HG03571 (cell line): ENCODE data around the gene PIM3.
"Not testable (repeated sequence)": the region's sequence is repeated elsewhere in the genome, so short reads cannot be mapped to it uniquely, and the experiment has no call there.

Source experiments
- ATAC-seq: cut with Tn5 transposase; IDR thresholded peaks from one replicate; pipeline ENCODE4 v1.9.1; 2021; ENCODE audit not compliant: unreplicated experiment

PIM3 gene

DNA sequence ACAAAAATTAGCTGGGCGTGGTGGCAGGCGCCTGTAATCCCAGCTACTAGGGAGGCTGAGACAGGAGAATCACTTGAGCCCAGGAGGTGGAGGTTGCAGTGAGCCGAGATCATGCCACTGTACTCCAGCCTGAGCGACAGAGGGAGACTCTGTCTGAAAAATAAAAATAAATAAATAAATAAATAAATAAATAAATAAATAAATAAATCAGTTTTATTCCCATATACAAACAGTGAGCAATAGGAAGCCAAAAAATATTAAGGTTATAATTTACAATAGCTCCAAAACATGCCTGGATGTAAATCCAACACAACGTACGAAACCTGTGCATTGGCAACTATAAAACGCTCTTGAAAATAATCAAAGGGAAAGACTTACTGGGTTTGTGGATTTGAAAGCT is 21.2 kb downstream of the PIM3 start:
- not testable (repeated sequence) for ATAC-seq

DNA sequence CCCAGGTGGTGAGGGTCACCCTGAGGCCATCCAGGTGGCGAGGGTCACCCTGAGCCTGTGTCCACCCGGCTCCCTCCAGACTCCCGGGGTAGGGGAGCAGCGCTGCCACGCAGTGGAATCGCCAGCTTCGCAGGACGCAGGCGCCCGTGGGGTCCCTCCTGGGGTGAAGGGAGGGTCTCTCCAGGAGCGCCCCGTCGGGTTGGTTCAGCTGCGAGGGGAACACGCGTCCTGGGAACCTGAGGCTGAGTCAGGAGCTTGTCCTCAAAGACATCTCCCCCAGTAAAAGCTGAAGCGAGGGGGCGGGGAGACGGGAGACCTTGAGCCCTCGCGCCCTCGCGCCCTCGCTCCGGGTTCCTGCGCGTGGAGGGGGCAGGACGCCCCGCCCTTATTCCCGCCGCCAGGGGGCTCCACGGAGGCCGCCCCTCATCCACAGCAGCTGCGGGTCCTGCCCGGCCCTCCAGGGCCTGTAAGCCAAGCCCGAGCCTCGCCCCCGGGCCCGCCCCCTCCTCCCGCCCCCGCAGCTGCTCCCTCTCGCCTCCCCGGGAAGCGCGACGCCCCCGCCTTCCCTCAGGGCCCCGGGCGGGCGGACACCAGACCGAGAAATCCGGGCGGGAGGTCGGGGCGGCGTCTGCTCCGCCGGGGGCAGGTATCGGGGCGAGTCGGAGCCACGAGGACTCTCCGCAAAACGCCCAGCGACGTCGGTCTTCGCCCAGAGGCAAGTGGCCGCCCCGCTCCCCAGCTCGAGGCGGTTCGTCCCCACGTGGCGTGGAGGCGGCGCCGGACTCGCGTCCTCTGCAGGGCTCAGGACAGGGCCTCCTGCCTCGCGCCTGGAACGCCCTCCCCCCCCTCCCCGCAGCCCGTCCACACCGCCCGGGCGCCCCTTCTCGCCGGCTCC is 22.8 kb downstream of the PIM3 start:
- ATAC-seq = no peak

DNA sequence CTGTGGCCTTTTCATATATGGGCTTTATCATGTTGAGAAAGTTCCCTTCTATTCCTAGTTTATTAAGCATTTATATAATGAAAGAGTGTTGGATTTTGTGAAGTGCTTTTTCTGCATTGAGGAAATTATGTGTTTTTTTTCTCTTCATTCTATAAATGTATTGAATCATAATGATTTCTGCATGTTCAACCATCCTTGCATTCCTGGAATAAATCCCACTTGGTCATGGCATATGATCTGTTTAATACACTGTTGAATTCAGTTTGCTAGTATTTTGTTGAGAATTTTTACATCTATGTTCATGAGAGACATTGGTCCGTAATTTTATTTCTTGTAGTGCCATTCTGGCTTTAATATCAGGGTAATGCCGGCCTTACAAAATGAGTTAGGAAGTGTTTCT is 25.8 kb downstream of the PIM3 start:
- ATAC-seq = no peak

DNA sequence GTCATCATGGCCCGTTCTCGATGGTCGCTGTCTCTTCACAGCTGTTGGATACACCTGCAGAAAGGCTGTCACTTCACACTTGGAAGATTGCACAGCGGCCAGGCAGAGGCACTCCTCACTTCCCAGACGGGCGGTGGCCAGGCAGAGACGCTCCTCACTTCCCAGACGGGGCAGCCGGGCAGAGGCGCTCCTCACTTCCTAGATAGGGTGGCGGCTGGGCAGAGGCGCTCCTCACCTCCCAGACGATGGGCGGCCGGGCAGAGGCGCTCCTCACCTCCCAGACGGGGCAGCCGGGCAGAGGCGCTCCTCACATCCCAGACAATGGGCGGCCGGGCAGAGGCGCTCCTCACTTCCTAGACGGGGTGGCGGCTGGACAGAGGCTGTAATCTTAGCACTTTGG is 29.3 kb downstream of the PIM3 start:
- ATAC-seq = not testable (repeated sequence)

DNA sequence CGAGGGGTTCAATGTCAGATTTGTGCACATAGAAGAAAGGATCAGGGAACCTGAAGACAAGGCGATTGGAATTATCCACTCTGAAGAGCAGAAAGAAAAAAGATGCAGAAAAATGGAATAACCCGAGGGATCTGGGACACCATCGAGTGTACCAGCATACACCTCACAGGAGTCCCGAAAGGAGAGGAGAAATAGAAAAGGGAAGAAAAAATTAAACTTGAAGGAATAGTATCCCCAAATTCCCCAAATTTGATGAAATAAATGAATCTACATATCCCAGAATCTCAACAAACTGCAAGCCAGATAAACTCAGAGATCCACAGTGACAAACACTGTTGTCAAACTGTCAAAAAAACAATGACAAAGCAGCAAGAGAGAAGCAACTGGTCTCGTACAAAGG is 30.6 kb downstream of the PIM3 start:
- no peak for ATAC-seq

DNA sequence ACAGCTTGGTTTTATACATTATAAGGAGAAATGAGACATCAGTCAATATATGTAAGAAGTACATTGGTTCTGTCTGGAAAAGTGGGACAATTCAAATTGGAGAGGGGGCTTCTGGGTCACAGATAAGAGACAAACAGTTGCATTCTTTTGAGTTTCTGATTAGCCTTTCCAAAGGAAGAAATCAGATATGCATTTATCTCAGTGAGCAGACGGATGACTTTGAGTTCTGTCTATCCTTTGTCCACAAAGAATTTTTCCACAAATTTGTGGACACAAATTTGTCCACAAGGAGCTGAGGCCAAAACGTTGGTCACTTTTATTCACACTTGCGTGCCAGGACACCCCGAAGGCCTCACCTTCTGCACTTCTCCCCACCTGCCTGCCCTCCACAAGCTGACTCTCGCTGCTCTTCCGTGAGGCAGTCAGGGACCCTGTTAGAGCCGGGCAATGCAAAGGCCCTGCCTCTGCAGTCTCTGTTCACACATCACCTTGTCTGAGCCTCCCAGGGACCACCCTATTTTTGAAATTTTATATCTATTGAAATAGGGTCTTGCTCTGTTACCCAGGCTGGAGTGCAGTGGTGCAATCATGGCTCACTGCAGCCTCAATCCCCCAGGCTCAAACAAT is 31.4 kb downstream of the PIM3 start:
- no peak for ATAC-seq

DNA sequence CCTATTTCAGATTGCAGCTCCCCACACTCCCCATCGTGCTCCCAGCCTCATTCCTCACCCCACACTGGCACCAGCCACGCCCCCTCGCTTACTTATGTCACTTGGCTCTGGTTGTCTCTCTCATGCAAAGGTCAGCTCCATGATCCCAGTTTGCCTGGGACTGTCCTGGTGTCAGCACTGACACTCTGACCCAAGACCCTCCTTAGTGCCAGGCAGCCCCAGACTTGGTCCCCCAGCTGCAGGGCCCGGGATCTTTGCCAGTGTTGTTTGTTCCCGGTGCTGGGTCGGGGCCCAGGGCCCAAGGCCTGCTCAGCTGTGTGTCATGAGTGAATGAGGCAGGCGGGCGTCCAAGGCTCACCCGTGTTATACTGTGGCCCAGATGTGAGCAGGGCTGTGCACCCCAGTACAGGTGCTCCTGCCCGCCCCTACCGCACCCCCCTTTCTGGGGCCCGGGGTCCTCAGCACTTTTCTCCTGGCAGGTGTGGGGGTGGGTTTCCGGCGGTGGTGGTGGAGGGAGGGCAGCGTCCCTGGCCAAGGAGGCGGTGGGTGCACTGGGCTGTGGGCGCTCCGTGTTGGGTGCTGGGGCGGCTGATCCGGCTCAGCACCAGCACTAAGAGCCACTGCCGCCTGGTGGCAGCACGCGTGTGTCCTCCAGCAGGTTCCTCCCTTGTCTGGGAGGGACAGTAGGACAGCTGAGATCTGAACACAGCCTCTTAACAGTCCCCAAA is 32.5 kb downstream of the PIM3 start:
- ATAC-seq = no peak

DNA sequence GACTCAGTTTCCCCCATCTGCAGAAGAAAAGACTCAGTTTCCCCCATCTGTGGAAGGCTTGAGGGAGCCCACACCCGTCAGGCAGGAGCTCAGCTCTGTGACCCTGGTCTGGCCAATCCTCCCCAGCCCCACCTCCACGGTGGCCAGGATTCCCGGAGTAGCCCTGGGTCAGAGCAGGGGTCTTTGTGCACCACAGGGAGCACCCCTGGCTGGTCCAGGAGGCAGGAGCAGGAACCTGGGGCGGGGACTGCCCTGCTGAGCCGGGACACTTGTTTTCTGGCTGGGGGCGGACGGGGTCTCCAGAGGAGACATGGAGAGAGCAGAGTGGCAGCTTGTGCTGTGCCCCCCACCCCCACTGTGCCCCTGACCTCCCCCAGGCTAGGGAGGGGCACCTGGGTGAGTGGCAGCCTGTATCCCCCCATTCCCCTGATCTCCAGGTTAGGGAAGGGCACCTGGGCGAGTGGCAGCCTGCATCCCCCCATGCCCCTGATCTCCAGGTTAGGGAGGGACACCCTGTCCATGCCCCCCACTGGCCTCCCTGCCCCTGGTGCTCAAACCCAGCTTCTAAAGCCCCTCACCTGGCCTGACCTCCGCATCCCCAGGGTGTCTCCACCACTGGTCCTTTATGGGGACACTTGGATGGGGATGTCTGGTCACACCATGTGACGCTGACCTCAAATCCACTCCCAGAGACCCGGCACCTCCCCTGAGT is 33.2 kb downstream of the PIM3 start:
- no peak for ATAC-seq

DNA sequence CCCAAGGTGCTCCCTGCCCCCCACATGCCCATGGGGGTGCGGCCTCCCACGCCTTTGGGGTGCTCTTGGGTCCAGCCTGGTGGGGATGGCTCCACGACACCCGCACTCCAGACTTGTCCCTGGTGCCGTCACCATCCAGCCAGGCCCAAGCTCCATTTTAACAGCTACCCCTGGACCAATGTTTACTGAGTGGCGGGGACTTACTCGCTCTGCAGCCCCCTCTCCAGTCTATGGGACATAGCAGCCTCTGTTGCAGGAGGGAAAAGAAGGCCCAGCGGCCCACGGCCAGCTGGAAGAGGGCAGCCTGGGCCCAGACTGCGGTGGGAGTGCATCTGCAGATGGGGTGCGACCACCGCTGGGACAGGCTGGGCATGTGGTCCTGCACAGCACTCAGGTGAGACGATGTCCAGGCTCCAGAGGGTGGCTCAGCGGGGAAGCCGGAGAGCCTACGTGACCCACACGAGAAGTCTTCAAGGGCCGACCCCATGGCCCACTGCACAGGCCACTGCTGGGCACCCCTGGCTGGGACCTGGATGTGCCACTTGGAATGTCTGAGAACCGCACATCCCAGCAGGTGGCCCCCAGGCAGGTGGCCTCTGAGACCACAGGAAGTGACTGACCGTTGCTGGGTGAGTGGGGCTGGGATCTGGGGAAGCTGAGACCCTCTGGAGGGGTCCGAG is 33.9 kb downstream of the PIM3 start:
- no peak for ATAC-seq

DNA sequence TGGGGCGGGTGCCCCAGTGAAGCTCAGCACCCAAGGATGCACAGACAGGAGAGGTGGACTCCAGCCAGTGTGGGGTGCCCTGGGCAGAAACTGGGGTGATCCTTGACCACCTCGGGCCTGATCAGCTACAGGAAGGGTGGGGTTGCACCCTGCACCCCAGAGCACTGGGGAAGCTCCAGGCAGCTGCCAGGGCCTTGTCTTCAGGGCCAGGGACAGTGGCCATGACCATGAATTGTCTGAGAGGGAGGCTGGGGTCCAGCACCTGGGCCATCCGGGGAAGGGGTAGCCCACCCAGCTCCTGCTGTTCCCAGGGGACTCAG is 34.4 kb downstream of the PIM3 start:
- ATAC-seq = no peak

DNA sequence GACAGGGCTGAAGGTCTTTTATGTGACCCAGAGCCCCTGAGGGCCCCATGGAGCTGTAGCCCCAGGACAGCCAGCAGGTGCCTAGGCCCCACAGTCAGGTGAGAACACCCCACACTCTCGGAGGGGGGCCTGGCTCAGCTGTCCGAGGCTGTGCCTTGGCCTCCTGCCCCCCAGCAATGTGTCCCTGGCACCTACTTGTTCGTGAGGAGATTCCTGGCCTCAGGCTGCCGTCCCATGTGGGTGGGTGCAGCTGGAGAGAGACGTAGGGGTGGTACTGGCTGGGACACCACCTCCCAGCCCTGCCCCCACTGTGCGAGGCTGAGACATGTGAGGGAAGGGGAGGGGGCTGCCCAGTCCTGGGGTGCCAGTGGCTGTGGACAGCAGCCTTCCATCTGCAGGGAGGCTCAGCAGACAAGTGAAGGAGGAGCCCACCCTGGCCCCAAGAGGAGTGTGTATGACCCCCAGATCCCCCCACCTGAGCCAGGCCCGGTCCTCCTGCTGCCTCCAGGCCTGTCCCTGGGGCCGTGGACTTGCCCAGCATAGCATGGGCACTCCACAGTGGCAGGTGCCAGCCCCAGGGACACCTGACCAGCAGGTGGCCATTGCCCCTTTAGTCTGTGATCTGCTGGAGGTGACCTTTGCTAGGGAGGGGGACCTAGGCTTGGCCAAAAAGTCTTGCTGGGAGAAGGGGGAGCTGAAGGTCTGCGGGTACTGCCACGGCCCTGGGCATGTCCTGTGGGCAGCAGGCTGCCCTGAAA is 35.0 kb downstream of the PIM3 start:
- no peak for ATAC-seq

DNA sequence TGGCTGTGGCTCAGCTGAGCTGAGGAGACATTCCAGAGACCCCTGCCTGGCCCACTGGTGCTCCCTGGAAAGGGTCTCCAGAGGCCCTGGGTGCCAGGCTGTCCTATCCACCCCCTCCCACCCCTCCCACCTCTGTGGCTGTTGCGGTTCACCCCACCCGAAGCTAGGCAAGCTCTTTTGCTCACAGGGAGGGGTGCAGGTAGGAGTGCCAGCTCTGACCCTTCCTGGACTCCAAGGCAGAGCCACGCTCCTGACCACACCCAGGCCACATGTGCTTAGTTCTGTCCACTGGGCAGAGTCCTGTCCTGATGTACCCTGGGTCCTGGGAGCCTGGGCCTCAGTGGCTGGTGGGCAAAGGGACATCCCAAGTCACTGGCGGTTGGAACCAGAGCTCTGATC is 35.5 kb downstream of the PIM3 start:
- ATAC-seq = no peak

DNA sequence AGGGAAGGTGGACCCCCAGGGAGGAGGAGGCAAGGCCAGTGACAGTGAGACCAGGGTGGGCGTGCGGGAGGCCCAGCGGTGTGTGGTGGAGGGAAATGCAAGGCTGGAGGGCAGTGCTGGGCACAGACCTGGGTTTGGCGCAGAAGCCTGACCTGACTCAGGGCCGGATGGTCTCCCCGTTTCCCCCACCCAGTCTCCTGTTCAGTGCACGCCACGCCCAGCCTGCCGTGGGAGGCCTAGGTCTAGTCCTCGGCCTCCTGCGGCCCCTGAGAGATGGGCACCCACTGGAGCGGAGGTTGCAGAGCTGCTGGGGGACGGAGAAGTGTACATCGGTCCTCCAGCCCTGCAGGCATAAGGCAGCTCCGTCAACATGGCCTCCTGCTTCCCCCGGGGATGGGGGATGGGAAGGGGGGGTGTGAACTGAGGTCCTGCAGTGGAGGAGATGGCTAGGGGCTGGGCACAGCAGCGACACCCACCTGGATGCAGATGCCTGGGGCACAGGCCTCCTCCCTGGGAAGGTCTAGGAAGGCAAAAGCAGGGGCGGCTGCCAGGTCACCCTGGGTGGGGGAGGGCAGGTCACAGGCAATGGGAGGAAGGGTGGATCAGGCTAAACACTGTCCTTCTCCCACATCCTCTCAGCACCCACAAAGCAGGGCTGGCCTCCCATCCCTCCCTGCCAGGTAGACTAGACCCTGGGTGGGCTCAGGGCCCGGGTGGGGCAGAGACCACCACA is 36.1 kb downstream of the PIM3 start:
- no peak for ATAC-seq

DNA sequence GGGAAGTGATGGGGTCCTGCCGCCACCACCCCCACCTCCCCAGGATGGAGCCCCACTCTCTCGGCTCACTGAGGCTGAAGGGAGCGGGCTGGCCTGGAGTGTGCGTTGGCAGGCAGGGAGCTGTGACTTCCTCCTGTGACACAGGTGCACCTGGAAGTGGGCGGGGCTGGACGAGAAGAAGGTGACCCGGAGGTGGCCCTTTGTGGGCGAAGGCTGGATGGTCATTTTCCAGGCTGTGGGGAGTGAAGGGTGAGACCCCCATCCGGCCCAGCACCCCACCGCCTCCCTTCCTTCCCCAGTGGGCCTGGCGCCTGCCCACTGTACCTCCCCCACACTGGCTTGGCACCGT is 36.7 kb downstream of the PIM3 start:
- no peak for ATAC-seq

DNA sequence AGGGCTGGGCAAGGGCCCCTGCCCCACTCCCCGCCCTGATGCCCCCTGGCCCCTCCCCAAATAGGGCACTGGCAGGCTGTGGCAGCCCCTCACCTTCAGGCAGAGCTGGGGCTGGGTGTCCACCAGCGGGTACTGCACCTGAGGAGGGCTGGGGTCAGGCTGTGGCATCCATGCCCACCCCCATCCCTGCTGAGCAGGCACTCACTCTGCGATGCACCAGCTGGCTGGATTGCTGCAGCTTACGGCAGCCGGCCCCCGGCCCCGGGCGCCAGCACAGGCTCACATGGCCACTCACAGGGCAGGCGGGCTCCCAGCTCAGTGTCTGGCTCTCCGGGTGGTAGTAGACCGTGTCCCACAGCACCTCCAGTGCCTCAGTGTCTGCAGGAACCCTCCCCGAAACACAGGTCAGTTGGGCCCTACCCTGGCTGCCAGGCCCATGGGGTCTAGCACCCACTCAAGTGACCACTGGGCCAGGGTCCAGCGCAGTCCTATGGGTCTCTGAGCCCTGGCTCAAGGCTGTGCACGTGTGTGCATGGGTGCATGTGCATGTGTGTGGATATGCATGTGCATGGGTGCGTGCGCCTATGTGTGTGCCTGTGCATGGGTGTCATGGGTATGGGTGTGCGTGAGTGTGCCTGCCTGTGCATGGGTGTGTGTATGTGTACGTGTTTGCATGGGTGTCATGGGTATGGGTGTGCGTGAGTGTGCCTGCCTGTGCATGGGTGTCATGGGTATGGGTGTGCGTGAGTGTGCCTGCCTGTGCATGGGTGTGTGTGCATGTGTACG is 37.6 kb downstream of the PIM3 start:
- ATAC-seq = no peak

DNA sequence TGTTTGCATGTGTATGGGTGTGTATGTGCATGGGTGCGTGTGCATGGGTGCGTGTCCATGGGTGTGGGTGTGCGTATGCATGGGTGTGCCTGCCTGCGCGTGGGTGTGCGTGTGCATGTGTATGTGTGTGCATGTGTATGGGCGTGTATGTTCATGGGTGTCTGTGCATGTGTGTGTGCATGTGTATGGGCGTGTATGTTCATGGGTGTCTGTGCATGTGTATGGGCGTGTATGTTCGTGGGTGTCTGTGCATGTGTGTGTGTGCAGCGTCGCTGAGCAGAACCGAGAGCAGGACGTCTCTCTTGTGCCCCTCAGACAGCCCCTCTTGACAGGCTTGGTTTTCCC is 38.1 kb downstream of the PIM3 start:
- ATAC-seq = no peak

DNA sequence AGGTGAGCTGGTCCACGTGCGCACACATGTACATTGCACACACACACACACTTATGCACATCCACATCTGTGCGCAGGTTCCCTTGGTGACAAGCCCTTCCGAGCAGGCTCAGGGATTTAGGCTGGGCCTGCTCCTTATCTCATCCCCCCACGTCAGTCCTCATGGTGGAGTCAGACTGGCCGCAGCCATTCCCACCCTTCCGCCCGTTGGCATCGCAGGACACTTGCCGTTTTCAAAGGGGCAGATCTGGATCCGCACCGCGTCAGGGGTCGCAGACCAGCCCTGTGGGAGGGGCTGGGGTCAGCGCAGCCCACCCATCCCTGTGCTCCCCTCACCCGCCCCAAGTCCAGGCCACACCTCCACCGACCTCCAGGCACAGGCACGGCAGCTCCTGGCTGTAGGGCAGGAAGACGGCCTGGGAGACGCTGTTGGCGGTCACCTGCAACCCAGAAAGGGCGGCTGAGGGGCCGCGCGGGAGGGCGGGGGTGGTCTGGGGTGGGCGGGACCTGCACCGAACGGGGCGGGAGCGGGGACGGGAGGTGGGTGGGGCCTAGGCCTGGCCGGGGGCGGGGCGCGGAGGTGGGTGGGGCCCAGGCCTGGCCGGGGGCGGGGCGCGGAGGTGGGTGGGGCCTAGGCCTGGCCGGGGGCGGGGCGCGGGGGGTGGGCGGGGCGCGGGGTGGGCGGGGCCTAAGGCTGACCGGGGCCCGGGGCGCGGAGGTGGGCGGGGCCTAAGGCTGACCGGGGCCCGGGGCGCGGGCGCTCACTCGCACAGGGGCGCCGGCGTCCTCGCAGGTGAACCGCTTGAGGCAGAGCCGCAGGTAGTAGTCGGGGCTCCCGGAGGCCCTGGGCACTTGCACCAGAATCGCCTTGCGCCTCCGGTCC is 38.7 kb downstream of the PIM3 start:
- no peak for ATAC-seq
